ENCODE results near the gene RPL18A.

GRCh38 chr19:17811103-17811502 lies 48.6 kb upstream of the RPL18A start:
- TF ChIP-seq ZNF274 (IDR thresholded peaks at IDR 0.05; ENCODE audit: low read depth, low read length) (no peak), YY1 (IDR thresholded peaks at IDR 0.05; ENCODE audit: insufficient read depth, insufficient read length) (no peak)

Data from NT2/D1 (cell line).